GM03348 (cell line): ENCODE measurements around the gene ADGRF1.
"Not testable (repeated sequence)": the region's sequence is repeated elsewhere in the genome, so short reads cannot be mapped to it uniquely, and the experiment has no call there.

Experiments used
- DNase-seq: peaks from one replicate; pipeline ENCODE4 v3.0.0; 2012; ENCODE audit warnings: low spot score

The ADGRF1 gene

DNA sequence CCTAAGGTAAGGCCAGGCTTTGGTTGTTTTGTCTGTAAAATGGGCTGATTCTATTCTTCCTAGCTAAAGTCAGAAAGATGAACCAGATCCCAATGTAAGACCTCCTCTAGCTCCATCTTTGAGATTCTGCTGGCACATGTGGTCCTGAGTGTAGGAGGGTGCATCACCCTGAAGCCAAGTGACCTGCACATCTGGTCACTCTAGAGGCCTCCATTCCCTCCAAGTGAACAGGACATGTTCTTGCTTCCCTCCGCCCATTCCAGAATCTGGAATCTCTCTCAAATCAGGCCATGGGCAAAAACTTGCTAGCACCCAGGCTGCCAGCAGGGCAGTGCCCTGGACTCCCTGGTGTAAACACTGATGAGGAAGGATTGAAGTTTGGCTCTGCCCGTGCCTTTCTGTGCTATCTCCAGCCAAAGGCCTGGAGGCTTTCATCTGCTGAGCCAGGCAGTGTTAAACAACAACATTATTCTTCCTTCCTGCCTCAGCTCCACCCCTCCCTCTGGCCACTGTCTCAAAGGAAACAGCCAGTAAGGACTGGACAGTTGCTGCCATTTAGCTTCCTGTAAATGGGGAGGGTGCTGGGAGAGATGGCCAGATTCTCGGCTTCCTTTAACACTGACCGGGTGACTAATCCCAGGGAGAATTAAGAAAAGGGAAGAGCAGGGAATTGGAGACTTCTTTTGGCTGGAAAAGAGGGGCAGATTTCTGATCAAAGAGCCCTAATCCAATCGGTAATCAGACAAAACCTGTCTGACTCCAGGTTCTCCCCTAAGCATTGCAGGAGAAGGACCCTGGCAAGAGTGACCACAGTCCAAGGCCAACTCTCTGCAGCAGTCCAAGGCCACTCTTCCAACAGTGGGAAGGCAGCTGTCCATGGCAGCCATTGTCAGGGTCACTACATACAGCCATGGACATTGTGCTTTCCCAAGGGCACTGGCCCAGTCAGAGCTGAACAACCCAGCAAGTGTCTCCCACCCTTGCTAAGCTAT is 19.5 kb upstream of the ADGRF1 start:
- peak; percentile 32 for DNase-seq

DNA sequence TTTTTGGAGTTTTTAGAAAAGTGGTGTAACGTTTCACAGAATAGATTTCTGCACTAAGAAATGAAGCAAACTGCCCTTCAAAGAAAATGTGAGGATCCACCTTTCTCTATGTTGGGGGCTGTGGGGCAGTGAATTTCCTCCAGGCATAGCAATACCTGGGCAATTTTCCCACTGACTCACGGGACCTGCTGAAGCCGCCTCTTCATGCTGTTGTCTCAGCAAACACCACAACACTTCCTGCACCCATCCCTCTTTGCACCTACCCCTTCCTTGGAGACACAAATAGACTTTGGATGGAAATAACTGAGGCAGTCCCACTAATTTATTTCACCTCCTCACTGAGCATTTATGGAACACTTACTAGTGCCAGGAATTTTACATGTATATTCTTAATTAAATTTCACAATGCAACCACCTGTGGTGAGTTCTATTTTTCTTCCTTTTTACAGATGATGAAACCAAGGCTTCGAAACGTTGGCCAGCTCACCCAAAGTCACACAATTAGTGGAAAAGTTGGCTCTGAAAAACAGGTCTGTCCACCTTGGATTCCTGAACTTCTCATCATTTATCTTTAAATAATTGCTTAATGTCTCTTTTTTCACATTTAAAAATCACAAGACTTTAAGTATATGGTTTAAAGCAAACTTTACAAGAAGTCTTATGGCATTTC is 17.2 kb upstream of the ADGRF1 start:
- DNase-seq = no peak

DNA sequence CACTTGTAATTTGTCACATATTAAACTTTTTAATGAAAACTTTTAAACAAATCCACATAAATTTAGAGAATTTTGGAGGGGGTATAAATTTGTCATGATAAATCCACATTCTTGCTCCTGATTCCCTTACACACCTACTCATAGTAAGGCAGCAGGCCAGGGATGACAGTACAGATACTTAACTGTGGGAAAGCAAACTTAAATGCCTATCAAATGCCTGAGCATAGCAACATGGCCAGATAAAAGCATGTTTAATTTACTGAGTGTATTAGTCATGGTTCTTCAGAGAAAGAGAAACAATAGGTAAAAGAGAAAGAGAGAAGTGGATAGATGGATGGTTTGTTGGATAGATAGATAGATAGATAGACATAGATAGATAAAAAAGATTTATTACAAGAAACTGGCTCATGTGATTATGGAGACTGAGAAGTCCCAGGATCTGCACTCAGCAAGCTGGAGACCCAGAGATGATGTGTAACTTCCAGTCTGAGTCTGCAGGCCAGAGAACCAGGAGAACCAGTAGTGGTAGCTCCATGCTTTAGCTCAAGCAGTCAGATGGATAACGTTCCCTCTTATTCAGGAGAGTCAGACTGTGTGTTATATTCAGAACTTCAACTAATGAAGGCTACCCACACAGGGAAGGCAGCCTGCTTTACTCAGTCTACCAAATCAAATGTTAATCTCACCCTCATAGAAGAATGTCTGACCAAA is 15.9 kb upstream of the ADGRF1 start:
- DNase-seq = no peak

DNA sequence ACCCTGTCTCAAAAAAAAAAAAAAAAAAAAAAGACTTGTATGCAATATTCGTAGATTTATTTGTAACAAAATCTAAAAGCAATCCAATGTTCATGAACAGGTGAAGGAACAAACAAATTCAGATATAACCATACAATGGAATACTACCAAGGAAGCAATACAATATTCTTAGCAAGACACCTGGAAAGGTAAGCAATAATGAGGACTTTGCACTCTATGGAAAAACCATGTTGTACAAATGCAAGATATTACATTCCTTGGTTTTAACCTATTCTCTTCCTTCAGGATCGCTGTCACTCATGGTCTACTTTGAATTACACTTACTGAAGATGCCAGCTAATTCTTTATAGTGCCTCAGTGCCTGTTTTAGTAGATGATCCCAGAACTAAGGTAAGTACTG is 14.7 kb upstream of the ADGRF1 start:
- no peak for DNase-seq

DNA sequence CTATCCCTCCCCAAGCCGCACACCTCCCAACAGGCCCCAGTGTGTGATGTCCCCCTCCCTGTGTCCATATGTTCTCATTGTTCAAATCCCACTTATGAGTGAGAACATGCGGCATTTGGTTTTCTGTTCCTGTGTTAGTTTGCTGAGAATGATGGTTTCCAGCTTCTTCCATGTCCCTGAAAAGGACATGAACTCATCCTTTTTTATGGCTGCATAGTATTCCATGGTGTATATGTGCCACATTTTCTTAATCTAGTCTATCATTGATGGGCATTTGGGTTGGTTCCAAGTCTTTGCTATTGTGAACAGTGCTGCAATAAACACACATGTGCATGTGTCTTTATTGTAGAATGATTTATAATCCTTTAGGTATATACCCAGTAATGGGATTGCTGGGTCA is 12.2 kb upstream of the ADGRF1 start:
- DNase-seq = not testable (repeated sequence)

DNA sequence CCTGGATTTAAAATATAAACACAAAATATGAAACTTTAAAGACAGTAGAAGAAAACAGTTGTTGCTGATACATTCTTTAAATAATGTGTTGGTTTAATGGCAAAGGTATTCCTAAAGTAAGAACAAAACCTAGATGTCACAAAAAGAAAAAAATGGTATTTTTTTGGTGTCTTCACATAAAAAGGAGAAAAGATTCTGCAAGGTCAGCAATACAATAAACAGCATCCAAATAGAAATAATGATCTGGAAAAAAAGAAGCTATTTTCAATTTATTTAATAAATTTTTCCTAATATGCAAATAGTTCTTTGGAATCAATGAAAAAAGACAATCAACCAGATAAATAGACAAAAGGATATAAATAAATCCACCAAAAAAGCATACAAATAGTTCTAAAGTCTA is 6.5 kb upstream of the ADGRF1 start:
- DNase-seq = no peak

DNA sequence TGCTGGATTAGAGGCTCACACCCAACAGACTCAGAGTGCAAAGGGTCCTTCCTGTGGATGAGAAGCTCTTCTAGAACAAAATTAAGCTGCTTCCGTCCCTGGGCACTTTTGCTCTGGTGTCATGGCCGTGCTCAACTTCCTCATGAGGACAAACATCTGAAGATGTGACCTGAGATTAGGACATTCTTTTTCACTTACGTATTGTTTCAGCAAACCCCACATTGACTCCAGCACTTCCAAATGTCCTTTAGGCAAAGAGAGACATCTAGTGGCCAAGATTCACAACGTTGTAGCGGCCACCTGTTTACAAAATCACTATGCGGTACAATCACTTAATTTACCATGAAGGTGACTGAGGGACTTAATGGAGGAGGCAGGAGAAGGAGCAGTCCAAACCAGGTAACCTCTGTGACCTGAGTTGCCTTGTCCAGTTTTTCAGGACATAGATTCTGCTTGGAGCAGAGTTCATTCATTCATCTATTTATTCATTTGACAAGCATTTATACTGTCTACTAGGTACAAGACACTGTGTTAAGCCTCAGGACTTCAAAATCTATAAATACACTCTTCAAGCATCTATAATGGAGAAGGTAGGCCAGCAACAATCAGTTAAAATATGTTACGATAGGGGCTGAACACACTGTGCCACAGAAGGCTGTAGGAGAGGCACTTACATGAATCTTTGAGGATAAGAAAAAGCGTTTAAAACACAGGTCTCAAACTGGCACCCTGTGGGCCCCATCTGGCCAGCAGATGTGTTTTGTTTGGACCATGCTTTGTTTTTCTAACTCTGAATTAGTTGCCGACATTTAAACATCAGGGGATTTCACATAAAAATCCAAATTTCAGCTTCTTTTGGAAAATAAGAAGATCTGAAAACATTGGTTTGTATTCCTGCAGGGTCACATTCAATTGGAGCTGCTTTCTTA is 5.6 kb upstream of the ADGRF1 start:
- peak; percentile 70 for DNase-seq

DNA sequence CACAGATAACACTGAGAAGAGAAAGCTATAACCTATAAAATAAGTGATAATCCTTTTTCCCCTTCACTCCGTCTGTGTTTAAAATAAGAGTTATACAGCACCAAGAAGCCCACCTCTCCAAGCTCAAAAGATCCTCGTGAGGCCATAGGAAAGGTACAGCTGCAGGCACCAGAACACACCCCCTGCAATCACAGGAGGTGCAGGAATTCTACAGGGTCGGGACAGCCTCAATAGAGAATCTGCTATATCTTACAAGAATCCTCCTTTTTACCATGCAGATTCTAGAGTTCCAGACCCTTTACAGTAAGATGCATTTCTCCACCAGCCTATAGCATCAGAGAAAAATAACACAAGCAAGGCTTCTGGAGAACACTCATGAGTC is 5.0 kb upstream of the ADGRF1 start:
- DNase-seq = no peak

DNA sequence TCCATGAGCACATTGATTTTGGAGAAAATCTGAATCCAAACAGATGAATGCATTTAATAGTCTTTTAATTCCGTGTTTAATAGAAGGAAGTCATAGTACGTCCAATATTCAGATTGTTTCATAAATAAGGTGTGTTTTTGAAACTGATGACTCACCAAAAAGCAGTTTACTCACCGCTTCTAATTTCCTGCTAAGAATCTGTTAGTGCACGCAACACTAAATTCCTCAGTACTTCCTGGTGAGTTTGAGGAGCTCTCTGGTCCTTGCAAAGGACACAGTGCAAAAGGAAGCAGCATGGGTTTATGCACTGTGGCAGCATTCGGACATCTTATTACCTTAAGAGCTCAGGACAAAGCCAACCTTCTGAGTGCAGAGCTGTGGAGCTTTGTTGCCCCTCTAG is 2.3 kb upstream of the ADGRF1 start:
- DNase-seq = no peak

DNA sequence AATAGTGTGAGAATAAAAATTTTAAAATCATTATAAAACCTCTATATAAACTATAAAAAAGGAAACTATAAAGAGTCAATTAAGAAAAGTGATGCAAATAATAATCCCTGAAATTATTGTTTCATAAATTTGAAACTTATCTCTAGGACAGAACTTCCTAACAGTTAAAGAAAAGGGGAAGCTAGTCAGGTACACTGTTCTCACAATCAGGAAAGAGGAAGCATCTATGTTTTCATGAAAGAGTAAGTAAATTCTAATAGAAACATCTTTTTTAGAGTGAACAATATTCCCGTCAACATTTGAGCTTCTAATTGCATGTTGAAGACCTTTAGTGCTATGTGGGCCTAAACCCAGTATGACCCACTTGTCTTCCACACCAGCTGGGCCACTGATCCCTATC is 1.2 kb upstream of the ADGRF1 start:
- DNase-seq = no peak

DNA sequence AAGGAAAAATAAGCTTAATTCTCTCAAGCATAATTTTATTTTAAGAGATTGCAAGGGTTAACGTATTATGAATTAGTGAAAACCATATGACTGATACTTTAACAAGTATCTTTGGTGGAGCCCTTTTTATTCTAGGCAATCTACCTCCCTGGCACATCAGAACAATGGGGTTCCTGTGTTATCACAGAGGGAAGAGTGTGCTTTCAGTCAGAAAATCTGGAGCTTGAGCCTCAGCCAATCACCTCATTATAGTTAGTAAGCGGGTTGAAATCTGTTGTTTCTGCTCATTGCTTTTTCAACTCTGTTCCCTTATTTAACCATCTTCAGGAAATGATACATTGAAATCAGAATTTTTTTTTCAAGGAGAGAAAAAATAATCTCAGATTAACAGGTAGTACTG is 391 bp downstream of the ADGRF1 start:
- DNase-seq = no peak

DNA sequence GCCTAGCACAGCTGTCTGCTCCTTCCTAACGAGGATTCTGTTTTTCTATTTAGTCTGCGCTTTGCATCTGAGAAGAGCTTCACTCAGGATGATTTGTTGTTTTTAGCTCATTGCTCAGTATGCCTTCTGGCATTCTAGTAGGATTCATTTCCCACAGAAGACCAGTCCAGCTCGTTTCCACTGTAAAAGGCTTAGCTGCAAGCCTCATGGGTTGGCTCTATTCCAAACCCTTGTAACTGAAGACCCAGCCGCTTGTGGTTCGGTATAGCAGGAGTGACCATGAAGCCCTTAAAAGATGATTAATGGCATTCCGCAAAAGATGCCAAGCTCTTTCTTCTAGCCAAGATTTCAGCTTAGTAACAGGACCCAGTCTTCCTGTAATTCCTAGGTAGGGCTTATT is 7.2 kb downstream of the ADGRF1 start:
- peak; percentile 20 for DNase-seq

DNA sequence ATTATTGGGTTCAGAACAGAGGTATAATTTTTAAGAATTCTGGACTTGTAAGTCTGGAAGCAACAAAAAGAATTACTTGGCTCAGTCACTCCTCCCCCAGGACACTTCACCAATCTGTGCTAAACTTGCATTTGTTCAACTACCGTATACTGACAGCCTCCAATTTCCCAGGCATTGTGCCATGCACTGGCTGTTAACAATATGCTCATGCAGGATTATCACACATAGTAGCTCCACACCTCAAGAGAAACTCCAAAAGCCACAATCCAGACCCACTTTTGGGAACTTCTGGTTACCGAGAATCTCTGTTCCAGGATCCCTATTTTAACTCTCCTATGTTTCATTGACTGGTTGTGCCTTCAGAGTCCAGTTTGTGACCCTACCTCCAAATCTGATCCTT is 7.7 kb downstream of the ADGRF1 start:
- DNase-seq = no peak

DNA sequence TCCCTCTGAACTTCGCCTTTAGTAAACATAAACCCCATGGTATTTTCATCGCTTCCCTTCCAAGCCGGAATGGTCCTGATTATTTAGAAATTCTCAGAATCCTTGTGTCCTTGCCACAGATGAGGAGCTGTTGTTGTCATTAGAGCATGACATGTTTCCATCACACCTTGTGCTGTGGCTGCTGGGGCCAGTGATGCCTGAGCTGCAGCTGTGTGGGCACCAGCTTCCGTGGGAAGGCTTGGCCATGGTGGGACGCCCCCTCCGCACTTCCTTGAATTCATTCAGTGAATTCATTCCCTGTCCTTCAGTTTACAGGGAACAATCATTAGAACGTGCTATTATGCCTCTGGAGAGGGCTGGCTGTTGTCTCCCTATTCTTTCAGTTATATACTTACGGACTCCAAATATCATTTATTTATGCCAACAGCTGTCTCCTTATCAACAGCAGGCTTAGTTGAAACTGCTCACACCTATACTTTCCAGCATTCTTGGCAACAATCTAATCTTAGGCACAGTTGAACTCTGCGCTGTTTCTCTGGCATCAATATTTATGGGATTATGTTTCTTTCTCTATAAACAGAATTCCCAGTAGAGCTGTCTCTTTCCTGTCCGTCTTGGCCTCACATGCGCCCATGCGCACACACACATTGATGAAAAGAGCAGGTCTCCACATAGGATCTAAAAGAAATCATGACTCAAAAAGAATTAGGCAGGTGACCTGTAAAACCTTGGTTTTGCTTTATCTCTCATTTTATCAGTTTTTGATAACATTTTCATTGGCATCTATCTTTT is 9.0 kb downstream of the ADGRF1 start:
- DNase-seq = no peak

DNA sequence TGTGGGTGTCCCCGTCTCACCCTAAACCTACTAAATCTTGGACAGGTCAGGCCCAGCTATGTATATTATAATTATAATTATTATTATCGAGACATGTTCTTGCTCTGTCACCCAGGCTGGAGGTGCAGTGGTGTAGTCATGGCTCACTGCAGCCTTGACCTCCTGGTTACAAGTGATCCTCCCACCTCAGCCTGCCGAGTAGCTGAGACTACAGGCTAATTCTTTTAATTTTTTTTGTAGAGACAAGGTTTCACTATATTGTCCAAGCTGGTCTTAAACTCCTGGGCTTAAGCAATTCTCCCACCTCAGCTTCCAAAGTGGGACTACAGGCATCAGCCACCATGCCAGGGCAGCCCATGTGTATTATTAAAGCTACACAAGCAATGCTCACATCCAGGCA is 10.5 kb downstream of the ADGRF1 start:
- no peak for DNase-seq

DNA sequence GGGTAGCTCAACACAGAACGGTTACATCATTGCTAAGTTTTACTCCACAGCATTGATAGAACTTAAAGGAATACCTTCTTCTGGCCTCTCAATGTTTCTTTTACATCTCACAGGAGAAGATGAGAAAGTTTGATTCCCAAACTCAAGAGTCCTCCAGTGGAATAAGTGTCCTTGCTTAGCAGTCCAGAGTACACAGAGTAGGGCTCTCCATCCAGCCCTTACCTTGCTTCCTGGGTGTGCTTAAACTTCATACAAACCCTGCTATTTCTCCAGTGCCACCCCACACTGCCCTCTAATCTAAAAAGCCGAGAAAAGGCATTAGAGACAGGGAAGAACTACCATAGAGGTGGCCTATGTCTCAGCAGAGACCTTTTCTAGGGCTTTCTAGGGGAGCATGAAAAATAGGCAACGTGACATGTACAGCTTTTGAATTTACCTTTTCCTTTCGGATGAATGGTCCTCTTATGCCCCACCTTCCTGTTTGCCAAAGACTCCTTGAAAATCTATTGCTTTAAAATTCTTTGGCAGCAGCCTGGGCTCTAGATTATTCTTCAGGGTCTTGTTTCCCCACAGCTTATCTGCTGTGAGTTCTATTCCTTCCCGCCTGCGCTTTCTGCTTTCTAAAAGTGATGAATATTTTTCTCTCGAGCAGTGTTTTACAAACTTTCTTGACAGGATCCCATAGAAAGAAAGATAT is 12.1 kb downstream of the ADGRF1 start:
- DNase-seq = no peak

DNA sequence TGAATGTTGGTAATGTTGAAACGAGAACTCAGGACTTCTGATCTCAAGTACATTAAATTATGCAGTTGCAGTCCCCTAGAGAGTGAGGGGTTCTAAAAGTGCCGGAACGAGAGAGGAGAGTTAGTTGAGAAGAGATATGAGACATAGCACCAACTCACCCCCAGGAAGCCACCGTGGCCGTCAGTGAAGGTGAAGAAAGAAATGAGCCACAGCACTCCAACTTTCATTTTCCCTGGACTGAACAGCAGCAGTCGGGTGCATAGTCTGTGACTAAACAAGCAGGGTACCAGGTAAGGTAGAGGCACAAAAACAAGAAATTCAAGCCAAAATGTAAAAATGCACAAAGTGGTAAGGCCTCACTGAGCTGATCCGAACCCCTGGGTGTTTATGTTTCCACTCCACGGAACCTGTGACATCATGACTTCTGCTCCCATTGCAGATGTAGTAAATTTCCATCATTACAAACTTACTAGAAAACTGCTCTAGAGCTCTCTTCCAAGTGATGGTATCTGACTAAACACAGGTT is 13.2 kb downstream of the ADGRF1 start:
- no peak for DNase-seq

DNA sequence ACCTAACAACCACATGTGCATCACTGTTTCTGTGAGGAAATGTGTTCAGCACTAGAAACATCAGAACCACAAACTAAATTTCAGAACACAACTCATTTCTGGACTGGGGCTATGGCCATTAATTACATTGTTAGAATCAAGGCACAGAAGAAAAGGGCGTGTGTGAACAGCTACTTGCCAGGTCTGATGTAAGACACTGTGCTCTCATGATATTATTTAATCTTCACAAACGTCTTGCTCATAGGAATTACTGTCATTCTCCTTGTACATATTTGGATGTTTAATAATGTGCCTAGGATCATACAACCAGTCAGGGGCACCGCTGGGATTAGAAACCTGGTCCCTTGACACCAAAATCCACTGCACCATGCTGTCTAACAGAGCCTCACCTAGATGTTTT is 14.8 kb downstream of the ADGRF1 start:
- DNase-seq = no peak

DNA sequence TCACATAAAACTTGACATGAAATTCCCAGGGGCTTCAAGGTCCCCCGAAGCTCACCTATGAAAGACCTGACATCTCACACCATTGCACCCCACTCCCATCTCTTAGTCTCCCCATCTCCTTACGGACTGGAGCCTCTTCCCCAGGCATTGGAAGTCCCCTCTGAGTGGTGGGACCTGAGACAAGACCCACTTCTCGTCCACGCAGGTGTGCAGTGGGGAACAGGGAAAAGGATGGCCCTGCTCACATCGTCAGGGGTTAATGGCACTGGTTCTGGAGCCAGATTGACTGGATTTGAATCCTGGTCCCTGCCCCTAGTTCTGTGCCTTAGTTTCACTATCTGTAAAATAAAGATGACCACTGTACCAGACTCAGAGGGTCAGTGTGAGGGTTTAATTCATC is 15.5 kb downstream of the ADGRF1 start:
- DNase-seq = no peak

DNA sequence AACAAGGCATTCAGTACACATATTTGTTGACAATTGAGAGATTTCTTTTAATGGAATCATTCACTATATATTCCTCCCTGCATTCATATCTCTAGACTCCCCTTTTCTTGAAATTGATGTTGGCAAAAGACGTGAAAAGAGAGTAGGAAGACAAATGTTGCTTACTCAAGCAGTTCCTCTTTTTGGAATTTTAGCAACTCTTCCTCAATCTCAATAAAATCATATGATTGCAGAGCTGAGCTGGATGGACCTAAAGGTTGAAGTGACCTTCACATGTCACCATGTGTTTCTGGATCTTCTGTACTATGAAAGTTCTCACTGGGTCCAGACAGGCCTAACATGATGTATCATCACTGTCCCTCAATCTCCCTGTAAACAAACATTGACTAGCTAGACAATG is 18.6 kb downstream of the ADGRF1 start:
- DNase-seq = no peak
